GM18499 (cell line): ENCODE results near the gene PTPRQ.
"Not testable (repeated sequence)": the region's sequence is repeated elsewhere in the genome, so short reads cannot be mapped to it uniquely, and the experiment has no call there.

Experiments
- ATAC-seq: cut with Tn5 transposase; IDR thresholded peaks from one replicate; pipeline ENCODE4 v1.9.1; 2021; ENCODE audit warnings: moderate number of reproducible peaks; ENCODE audit not compliant: insufficient read depth, unreplicated experiment

The PTPRQ gene

DNA sequence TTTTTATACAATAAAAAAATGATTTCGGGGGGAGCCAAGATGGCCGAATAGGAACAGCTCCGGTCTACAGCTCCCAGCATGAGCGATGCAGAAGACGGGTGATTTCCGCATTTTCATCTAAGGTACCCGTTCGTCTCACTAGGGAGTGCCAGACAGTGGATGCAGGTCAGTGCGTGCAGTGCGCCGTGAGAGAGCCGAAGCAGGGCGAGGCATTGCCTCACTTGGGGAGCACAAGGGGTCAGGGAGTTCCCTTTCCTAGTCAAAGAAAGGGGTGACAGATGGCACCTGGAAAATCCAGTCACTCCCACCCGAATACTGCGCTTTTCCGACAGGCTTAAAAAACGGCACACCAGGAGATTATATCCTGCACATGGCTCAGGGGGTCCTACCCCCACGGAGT, 17.8 kb downstream of the PTPRQ start:
- not testable (repeated sequence) for ATAC-seq

DNA sequence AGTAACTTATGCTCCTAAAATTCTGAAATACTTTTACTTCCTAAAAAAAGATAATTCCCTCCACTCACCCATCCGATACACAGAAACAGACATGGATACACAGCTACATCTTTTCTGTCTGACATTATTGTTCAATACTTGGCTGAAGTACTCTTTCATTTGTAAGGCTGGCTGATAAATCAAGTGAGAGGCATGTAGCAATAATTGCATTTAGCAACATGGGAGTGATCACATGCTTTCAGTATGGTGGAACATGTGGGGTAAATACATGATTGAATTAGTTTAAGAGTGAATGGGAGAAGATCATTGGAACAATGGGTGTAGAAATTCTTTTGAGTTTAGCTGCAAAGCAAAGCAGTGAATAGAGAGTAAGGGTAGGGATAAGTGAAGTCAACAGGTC, 25.6 kb downstream of the PTPRQ start:
- no peak for ATAC-seq

GRCh38 chr12:80470403-80470802, 26.4 kb downstream of the PTPRQ start:
- ATAC-seq = no peak

GRCh38 chr12:80472236-80472635, 28.2 kb downstream of the PTPRQ start:
- no peak for ATAC-seq

DNA sequence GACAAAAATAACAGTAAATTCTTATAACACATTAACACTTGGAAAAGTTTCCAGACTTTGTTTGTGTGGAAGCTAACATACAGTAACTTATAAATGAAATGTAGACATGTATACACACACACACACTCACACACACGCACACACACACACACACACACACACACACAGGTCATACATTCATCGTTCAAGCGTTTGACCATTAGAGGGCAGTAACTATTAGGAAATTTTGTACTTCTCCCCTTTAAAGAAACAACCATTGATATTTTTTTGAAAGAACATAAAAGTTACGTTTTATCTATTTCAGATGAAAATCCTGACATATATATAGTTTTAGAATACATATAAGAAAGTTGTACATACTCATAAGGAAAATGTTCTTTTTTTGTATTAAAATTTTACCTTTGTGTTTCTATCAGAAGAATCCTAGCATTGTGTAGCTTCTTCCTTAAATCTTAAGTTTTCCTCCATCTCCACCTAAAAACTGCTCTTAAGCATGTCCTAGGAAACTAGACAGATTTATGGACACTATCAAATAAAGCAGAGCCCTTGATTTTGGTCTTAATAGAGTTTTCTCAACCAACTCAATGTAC, 29.0 kb downstream of the PTPRQ start:
- ATAC-seq = no peak

- ATAC-seq = not testable (repeated sequence)
Measured at GRCh38 chr12:80477521-80478145, 33.6 kb downstream of the PTPRQ start.

- ATAC-seq = no peak
Measured at GRCh38 chr12:80484746-80485145, 40.7 kb downstream of the PTPRQ start.

DNA sequence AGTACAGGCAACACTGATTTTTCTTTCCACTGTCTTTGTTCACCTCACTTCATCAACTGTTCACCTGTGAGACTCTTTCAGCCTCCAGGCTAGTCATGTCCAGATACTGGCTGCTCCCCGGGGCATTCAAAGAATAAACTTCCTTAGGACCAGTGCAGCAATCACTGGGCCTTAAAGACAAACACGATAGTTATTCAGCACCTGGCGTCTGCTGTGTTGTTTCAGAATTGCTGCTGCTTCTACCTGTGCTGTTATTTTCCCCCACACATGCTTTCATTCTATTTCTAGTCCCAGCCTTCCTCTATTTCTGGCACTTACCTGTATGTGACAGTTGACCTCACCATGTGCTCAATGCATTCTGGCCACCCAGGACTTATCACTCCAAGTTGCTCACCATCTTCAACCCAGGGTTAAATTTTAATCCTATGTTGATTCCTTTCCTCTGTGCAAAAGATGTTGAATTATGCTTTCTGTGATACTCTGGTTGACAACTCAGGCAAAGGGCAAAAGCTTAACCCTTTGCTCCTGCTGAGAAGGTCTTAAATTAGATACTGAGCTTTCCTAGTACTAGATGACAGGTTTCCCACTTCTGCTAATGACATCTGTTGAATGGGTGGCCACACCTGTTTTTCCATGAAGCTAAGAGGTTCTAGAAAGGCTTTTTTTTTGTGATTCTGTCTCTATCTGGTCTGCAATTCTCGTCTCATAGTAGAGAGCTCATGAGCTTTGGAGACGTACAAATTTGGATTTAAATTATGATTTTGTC, 41.4 kb downstream of the PTPRQ start:
- no peak for ATAC-seq

GRCh38 chr12:80490329-80490728, 46.3 kb downstream of the PTPRQ start:
- no peak for ATAC-seq

DNA sequence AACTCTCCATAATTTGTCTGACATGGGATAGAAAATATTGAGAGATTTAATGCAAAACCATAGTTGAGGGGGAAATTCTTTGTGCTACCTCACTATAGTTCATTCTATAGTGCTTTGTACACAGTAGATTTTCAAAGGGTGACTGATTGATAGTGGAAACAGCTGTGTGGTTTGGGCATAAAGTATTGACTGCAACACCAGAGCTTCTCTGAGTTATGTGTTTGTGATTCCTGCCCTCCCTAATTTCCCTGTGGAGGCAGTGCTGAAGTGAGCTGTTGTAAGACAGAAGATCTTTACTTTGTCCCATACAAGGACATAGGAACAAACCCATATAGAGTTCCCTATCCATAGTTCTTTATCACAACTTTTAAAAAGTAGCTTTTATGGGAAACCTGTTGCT, 47.1 kb downstream of the PTPRQ start:
- ATAC-seq = no peak

DNA sequence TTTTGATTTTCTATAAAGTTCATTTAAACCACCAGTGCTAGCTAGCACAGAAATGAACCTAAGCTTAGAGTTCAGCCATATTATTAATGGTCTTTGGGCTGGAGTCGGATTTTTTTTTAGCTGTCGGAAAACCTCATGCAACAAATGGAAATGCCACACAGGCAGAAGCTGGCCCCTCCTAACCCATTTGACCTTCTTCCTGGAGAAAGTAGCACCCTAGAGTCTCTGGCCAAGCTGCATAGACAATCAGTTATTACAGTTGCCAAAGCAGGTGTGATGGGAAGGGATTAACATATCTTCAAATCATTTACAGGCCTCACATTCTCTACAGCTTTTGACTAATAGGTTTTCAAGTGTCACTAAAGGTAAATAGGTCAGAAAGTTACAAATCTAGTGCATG, 49.4 kb downstream of the PTPRQ start:
- ATAC-seq = no peak

DNA sequence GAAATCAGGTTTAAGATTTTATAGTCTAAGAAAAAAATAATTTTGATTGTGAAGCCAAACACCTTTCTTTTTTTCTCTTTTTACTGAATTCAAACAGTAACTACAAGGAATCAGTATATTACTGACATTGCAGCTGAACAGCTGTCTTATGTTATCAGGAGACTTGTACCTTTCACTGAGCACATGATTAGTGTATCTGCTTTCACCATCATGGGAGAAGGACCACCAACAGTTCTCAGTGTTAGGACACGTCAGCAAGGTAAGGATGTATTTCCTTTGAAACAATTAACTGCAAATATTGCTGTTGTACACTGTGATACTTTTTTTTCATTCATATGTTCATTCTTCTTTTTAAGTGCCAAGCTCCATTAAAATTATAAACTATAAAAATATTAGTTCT, 50.8 kb downstream of the PTPRQ start:
- ATAC-seq = no peak

GRCh38 chr12:80498059-80498728, 54.2 kb downstream of the PTPRQ start:
- no peak for ATAC-seq

DNA sequence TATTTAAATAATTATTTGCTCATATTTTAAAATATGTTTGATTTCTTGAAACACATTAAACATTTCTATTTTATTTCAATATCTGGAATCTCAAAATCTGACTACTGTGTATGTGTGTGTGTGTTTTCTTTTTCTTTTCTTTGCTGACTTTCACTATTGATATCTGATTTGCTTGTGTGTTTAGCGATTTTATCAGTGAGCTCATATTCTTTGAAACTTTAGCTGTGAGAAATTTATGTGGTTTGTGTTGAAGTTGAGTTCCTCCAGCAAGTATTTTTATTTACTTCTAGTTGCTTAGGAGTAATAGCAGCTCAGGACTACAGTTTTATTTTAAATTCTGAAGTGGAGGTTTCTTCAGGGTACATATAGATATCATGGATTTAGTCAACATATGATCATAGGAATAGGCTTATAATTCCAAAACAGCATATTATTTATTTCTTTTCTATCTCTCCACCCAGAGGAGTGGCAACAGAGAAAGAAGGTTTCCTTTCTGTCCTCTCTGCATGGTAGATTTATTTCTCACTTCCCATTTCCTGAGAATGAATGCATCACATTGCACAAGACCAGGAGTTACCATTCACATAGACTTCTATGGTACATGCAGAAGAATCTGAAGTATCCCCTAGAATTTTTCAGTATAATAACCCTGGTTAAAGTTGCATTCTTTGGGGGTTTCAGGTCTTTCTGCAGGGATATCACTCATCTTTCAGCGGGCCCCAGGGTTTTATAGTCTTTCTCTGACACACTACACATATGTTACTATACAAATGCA, 60.5 kb downstream of the PTPRQ start:
- ATAC-seq = peak; percentile 67

GRCh38 chr12:80509781-80510556, 65.9 kb downstream of the PTPRQ start:
- ATAC-seq = no peak

DNA sequence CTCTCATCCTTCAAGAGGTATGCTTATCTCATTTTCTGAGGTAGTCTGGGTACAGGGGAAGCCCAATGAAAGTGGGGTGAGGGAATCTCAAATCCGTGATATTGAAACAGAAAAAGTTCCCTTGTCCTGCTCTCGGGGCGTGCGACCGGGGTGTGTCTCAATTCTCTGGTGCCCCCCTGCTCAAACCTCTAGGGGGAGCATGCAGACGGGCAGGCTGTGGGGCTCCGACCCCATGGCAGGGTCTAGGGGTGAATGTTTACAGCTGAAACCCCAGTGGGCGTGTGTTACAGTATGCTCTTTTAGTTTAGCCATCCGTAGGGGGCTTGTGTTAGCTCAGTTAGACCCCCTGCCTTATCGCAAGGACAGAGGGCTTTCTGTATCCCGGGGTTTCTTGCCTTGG, 68.7 kb downstream of the PTPRQ start:
- no peak for ATAC-seq

GRCh38 chr12:80513211-80513610, 69.2 kb downstream of the PTPRQ start:
- ATAC-seq = no peak

DNA sequence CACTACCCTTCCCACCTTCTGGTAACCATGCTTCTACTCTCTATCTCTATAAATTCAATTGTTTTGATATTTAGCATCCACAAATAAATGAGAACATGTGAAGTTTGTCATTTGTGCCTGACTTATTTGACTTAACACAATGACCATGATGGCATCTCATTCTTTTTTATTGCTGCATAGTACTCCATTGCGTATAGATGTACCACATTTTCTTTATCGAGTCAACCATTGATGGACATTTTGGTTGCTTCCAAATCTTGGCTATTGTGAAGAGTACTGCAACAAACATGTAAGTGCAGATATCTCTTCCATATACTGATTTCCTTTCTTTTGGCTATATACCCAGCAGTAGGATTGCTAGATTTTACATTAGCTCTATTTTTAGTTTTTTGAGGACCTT, 73.6 kb downstream of the PTPRQ start:
- ATAC-seq = no peak

GRCh38 chr12:80531646-80532045, 87.6 kb downstream of the PTPRQ start:
- no peak for ATAC-seq

- no peak for ATAC-seq
Measured at GRCh38 chr12:80539029-80539428, 95.0 kb downstream of the PTPRQ start.
